HepG2 (cell line): Measurements from ENCODE around the gene CMIP. TPM values are rescaled to one million over a fixed set of nuclear protein-coding genes. Genes with fewer than 3 reads are reported as not detected.

Source experiments
- KDM4B ChIP-seq: sonication (generic); formaldehyde crosslinking; IDR thresholded peaks from 2 replicates; pipeline ENCODE4 v1.4.0; 2020; ENCODE audit warnings: missing genetic modification reagents
- KDM5B ChIP-seq: sonication (generic); formaldehyde crosslinking; IDR thresholded peaks from 2 replicates; pipeline ENCODE4 v1.4.0; 2020; ENCODE audit warnings: missing genetic modification reagents, mild to moderate bottlenecking, borderline replicate concordance
- MED1 ChIP-seq: sonication (generic); formaldehyde crosslinking; IDR thresholded peaks from 2 replicates; pipeline ENCODE4 v1.4.0; 2020; ENCODE audit warnings: missing genetic modification reagents
- NKX3-1 ChIP-seq: sonication (generic); formaldehyde crosslinking; IDR thresholded peaks from 2 replicates; pipeline ENCODE4 v1.5.0; 2020; ENCODE audit warnings: missing genetic modification reagents
- RFXAP ChIP-seq: sonication (generic); formaldehyde crosslinking; IDR thresholded peaks from 2 replicates; pipeline ENCODE4 v1.4.0; 2020; ENCODE audit warnings: missing genetic modification reagents, borderline replicate concordance
- TOPORS ChIP-seq: sonication (generic); formaldehyde crosslinking; IDR thresholded peaks from 2 replicates; pipeline ENCODE4 v1.8.0; 2023; ENCODE audit warnings: mild to moderate bottlenecking, missing genetic modification reagents
- ZNF460 ChIP-seq: sonication (generic); formaldehyde crosslinking; IDR thresholded peaks from 2 replicates; pipeline ENCODE4 v1.5.1; 2020; ENCODE audit warnings: missing genetic modification reagents, mild to moderate bottlenecking, borderline replicate concordance
- ZNF605 ChIP-seq: sonication (generic); formaldehyde crosslinking; IDR thresholded peaks from 2 replicates; pipeline ENCODE4 v1.8.0; 2022; ENCODE audit warnings: mild to moderate bottlenecking, missing genetic modification reagents
- ZNF761 ChIP-seq: sonication (generic); formaldehyde crosslinking; conservative IDR thresholded peaks from 2 replicates; pipeline ENCODE4 v1.4.0; 2020; ENCODE audit warnings: mild to moderate bottlenecking, missing genetic modification reagents
- ZNF792 ChIP-seq: IDR thresholded peaks from 2 replicates; pipeline ENCODE4 v1.6.1; 2016
- ZNF850 ChIP-seq: sonication (generic); formaldehyde crosslinking; conservative IDR thresholded peaks from 2 replicates; pipeline ENCODE4 v1.9.0; 2021; ENCODE audit warnings: mild to moderate bottlenecking, missing genetic modification reagents
- polyA plus RNA-seq, 8 experiments: library from polyadenylated mRNA; depleted of rRNA in 3 of 8; stranded (reverse) in 7 of 8; unstranded in 1 of 8; fragments of >200 nt; fragmentation: Illumina TruSeq in 4 of 8; extraction: Trizol in 4 of 8; gene quantifications; 2 replicates each; pipeline versions ENCODE4 v1.2.1 to v1.2.3, GENCODE V29; 2011 to 2016; ENCODE audit warnings: low read depth in 4 of 8, missing spikeins in 1 of 8, mixed read lengths in 1 of 8; ENCODE audit not compliant: insufficient read depth in 1 of 8
- total RNA-seq, 5 experiments: library from RNA; depleted of rRNA; stranded (reverse); fragments of >200 nt; fragmentation: Illumina TruSeq; extraction: Trizol; gene quantifications; 2 replicates each; pipeline ENCODE4 v1.2.3, GENCODE V29; 2016; ENCODE audit warnings: low read depth in 1 of 5
- TF ChIP-seq, protein P1 (sequence below): sonication (generic); formaldehyde crosslinking; IDR thresholded peaks from 2 replicates; pipeline ENCODE4 v1.4.0; 2020; ENCODE audit warnings: low read depth, missing genetic modification reagents
- TF ChIP-seq, protein P2 (sequence below): sonication (generic); formaldehyde crosslinking; IDR thresholded peaks from 2 replicates; pipeline ENCODE4 v1.8.0; 2022; ENCODE audit warnings: missing genetic modification reagents, mild to moderate bottlenecking, borderline replicate concordance
- TF ChIP-seq, protein P3 (sequence below): IDR thresholded peaks from 2 replicates; pipeline ENCODE4 v1.6.1; 2012; ENCODE audit warnings: low read length, improper control_type of control experiment
- TF ChIP-seq, protein P4 (sequence below), 2 experiments: sonication (generic) in 1 of 2; formaldehyde crosslinking in 1 of 2; IDR thresholded peaks; 2 replicates each; pipeline versions ENCODE4 v1.4.0 to v1.6.1; 2016 to 2020; ENCODE audit warnings: borderline replicate concordance in 1 of 2, low read depth in 1 of 2, mild to moderate bottlenecking in 1 of 2, missing genetic modification reagents in 1 of 2

CMIP gene
- total and polyA plus RNA-seq, 2 of the 13 experiments (the other 11 are each of a cell fraction or from before 2014, with no cell fraction given): 10.9 to 18.1 TPM

GRCh38 chr16:81456523-81457325 is 12.1 kb downstream of the CMIP start (continued):
- TF ChIP-seq NKX3-1 (CRISPR knock-in tag): 0 out of 2 replicates have a peak, but pooled peaks have one; percentile 10
- 0 out of 2 replicates have a peak, but pooled peaks have one; percentile 41 for TF ChIP-seq RFXAP
- TF ChIP-seq ZNF761 (CRISPR knock-in tag): peak; percentile 67; the same call in 1 of the 2 replicates
- peak; percentile 92 for TF ChIP-seq ZNF792 (CRISPR knock-in tag)
- TF ChIP-seq MED1: peak; percentile 97
- TF ChIP-seq KDM5B: no peak; the same call in 1 of the 2 replicates
- TF ChIP-seq TOPORS (CRISPR knock-in tag): no peak; the same call in 1 of the 2 replicates
- 0 out of 2 replicates have a peak, but pooled peaks have one; percentile 19 for TF ChIP-seq ZNF850 (CRISPR knock-in tag)
- TF ChIP-seq, protein P1, sequence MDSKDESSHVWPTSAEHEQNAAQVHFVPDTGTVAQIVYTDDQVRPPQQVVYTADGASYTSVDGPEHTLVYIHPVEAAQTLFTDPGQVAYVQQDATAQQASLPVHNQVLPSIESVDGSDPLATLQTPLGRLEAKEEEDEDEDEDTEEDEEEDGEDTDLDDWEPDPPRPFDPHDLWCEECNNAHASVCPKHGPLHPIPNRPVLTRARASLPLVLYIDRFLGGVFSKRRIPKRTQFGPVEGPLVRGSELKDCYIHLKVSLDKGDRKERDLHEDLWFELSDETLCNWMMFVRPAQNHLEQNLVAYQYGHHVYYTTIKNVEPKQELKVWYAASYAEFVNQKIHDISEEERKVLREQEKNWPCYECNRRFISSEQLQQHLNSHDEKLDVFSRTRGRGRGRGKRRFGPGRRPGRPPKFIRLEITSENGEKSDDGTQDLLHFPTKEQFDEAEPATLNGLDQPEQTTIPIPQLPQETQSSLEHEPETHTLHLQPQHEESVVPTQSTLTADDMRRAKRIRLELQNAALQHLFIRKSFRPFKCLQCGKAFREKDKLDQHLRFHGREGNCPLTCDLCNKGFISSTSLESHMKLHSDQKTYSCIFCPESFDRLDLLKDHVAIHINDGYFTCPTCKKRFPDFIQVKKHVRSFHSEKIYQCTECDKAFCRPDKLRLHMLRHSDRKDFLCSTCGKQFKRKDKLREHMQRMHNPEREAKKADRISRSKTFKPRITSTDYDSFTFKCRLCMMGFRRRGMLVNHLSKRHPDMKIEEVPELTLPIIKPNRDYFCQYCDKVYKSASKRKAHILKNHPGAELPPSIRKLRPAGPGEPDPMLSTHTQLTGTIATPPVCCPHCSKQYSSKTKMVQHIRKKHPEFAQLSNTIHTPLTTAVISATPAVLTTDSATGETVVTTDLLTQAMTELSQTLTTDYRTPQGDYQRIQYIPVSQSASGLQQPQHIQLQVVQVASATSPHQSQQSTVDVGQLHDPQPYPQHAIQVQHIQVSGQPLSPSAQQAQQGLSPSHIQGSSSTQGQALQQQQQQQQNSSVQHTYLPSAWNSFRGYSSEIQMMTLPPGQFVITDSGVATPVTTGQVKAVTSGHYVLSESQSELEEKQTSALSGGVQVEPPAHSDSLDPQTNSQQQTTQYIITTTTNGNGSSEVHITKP (CRISPR knock-in tag): no peak; the same call in 1 of the 2 replicates
- peak; percentile 94 for TF ChIP-seq ZNF605 (CRISPR knock-in tag)
- no peak; the same call in 1 of the 2 replicates for TF ChIP-seq ZNF460 (CRISPR knock-in tag)
- TF ChIP-seq KDM4B: peak; percentile 86; the same call in 1 of the 2 replicates
- TF ChIP-seq, protein P2, sequence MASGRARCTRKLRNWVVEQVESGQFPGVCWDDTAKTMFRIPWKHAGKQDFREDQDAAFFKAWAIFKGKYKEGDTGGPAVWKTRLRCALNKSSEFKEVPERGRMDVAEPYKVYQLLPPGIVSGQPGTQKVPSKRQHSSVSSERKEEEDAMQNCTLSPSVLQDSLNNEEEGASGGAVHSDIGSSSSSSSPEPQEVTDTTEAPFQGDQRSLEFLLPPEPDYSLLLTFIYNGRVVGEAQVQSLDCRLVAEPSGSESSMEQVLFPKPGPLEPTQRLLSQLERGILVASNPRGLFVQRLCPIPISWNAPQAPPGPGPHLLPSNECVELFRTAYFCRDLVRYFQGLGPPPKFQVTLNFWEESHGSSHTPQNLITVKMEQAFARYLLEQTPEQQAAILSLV: peak; percentile 47; the same call in 1 of the 2 replicates
- TF ChIP-seq, protein P3, sequence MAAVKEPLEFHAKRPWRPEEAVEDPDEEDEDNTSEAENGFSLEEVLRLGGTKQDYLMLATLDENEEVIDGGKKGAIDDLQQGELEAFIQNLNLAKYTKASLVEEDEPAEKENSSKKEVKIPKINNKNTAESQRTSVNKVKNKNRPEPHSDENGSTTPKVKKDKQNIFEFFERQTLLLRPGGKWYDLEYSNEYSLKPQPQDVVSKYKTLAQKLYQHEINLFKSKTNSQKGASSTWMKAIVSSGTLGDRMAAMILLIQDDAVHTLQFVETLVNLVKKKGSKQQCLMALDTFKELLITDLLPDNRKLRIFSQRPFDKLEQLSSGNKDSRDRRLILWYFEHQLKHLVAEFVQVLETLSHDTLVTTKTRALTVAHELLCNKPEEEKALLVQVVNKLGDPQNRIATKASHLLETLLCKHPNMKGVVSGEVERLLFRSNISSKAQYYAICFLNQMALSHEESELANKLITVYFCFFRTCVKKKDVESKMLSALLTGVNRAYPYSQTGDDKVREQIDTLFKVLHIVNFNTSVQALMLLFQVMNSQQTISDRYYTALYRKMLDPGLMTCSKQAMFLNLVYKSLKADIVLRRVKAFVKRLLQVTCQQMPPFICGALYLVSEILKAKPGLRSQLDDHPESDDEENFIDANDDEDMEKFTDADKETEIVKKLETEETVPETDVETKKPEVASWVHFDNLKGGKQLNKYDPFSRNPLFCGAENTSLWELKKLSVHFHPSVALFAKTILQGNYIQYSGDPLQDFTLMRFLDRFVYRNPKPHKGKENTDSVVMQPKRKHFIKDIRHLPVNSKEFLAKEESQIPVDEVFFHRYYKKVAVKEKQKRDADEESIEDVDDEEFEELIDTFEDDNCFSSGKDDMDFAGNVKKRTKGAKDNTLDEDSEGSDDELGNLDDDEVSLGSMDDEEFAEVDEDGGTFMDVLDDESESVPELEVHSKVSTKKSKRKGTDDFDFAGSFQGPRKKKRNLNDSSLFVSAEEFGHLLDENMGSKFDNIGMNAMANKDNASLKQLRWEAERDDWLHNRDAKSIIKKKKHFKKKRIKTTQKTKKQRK: no peak
- TF ChIP-seq, protein P4, sequence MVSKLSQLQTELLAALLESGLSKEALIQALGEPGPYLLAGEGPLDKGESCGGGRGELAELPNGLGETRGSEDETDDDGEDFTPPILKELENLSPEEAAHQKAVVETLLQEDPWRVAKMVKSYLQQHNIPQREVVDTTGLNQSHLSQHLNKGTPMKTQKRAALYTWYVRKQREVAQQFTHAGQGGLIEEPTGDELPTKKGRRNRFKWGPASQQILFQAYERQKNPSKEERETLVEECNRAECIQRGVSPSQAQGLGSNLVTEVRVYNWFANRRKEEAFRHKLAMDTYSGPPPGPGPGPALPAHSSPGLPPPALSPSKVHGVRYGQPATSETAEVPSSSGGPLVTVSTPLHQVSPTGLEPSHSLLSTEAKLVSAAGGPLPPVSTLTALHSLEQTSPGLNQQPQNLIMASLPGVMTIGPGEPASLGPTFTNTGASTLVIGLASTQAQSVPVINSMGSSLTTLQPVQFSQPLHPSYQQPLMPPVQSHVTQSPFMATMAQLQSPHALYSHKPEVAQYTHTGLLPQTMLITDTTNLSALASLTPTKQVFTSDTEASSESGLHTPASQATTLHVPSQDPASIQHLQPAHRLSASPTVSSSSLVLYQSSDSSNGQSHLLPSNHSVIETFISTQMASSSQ (IDR thresholded peaks at IDR 0.05; ENCODE audit: low read depth): no peak; the same call in 1 of the 2 replicates
- TF ChIP-seq, protein P4 (CRISPR knock-in tag; IDR thresholded peaks at IDR 0.05; ENCODE audit: borderline replicate concordance): peak; percentile 79
